HEK293 (cell line): ENCODE measurements around the gene B4GALT3.

ENCODE experiments used
- OVOL3 ChIP-seq: fragments of 450-650 bp; formaldehyde crosslinking; IDR thresholded peaks from 2 replicates; pipeline ENCODE4 v1.5.1; 2016; ENCODE audit warnings: missing biosample characterization, missing genetic modification characterization
- PRDM1 ChIP-seq: fragments of 450-650 bp; formaldehyde crosslinking; IDR thresholded peaks from 2 replicates; pipeline ENCODE4; 2016; ENCODE audit warnings: missing biosample characterization, missing genetic modification characterization
- SALL2 ChIP-seq: fragments of 450-650 bp; formaldehyde crosslinking; IDR thresholded peaks from 2 replicates; pipeline ENCODE4 v1.5.0; 2017; ENCODE audit warnings: missing biosample characterization, mild to moderate bottlenecking, missing genetic modification characterization, borderline replicate concordance
- ZBTB48 ChIP-seq: fragments of 450-650 bp; formaldehyde crosslinking; IDR thresholded peaks from 2 replicates; pipeline ENCODE4 v1.5.1; 2016; ENCODE audit warnings: missing biosample characterization, missing genetic modification characterization
- ZBTB8A ChIP-seq: fragments of 450-650 bp; formaldehyde crosslinking; IDR thresholded peaks from 2 replicates; pipeline ENCODE4 v1.5.1; 2016; ENCODE audit warnings: missing biosample characterization, missing genetic modification characterization
- ZFHX2 ChIP-seq: fragments of 450-650 bp; formaldehyde crosslinking; conservative IDR thresholded peaks from 2 replicates; pipeline ENCODE4 v1.5.1; 2016; ENCODE audit warnings: missing biosample characterization, missing genetic modification characterization
- ZIC2 ChIP-seq: fragments of 450-650 bp; formaldehyde crosslinking; IDR thresholded peaks from 2 replicates; pipeline ENCODE4 v1.5.1; 2016; ENCODE audit warnings: missing biosample characterization, missing genetic modification characterization
- ZNF2 ChIP-seq: fragments of 450-650 bp; formaldehyde crosslinking; IDR thresholded peaks from 2 replicates; pipeline ENCODE4 v1.5.1; 2016; ENCODE audit warnings: missing biosample characterization, missing genetic modification characterization
- ZNF211 ChIP-seq: fragments of 450-650 bp; formaldehyde crosslinking; IDR thresholded peaks from 2 replicates; pipeline ENCODE4 v1.5.1; 2016; ENCODE audit warnings: low read depth, missing biosample characterization, missing genetic modification characterization
- ZNF266 ChIP-seq: fragments of 450-650 bp; formaldehyde crosslinking; IDR thresholded peaks from 2 replicates; pipeline ENCODE4 v1.5.1; 2016; ENCODE audit warnings: missing biosample characterization, missing genetic modification characterization, low read depth
- ZNF37A ChIP-seq: fragments of 450-650 bp; IDR thresholded peaks from 2 replicates; pipeline ENCODE4 v1.5.1; 2018; ENCODE audit warnings: missing biosample characterization, missing genetic modification characterization
- ZNF423 ChIP-seq: fragments of 450-650 bp; formaldehyde crosslinking; IDR thresholded peaks from 2 replicates; pipeline ENCODE4 v1.5.1; 2016; ENCODE audit warnings: missing biosample characterization, missing genetic modification characterization
- ZNF426 ChIP-seq: fragments of 450-650 bp; formaldehyde crosslinking; IDR thresholded peaks from 2 replicates; pipeline ENCODE4 v1.5.1; 2017; ENCODE audit warnings: missing biosample characterization, missing genetic modification characterization, mild to moderate bottlenecking, inconsistent platforms, moderate library complexity
- ZNF600 ChIP-seq: fragments of 450-650 bp; formaldehyde crosslinking; IDR thresholded peaks from 2 replicates; pipeline ENCODE4 v1.5.1; 2016; ENCODE audit warnings: missing biosample characterization, missing genetic modification characterization
- ZNF747 ChIP-seq: fragments of 450-650 bp; formaldehyde crosslinking; IDR thresholded peaks from 2 replicates; pipeline ENCODE4 v1.5.1; 2016; ENCODE audit warnings: missing biosample characterization, missing genetic modification characterization
- ZNF785 ChIP-seq: fragments of 450-650 bp; formaldehyde crosslinking; IDR thresholded peaks from 2 replicates; pipeline ENCODE4 v1.5.1; 2016; ENCODE audit warnings: missing biosample characterization, missing genetic modification characterization
- ZNF792 ChIP-seq: fragments of 450-650 bp; formaldehyde crosslinking; IDR thresholded peaks from 2 replicates; pipeline ENCODE4 v1.5.1; 2016; ENCODE audit warnings: missing biosample characterization, missing genetic modification characterization
- ZSCAN16 ChIP-seq: fragments of 450-650 bp; formaldehyde crosslinking; IDR thresholded peaks from 2 replicates; pipeline ENCODE4 v1.5.1; 2016; ENCODE audit warnings: missing biosample characterization, missing genetic modification characterization
- ZSCAN30 ChIP-seq: fragments of 450-650 bp; IDR thresholded peaks from 2 replicates; pipeline ENCODE4 v1.5.1; 2018; ENCODE audit warnings: missing biosample characterization, mild to moderate bottlenecking, missing genetic modification characterization, moderate library complexity
- TF ChIP-seq, protein P1 (sequence below): fragments of 450-650 bp; formaldehyde crosslinking; IDR thresholded peaks from 2 replicates; pipeline ENCODE4 v1.5.1; 2016; ENCODE audit warnings: missing biosample characterization, missing genetic modification characterization, borderline replicate concordance
- TF ChIP-seq, protein P2 (sequence below): fragments of 450-650 bp; formaldehyde crosslinking; IDR thresholded peaks from 2 replicates; pipeline ENCODE4 v1.5.1; 2016; ENCODE audit warnings: missing biosample characterization, missing genetic modification characterization
- TF ChIP-seq, protein P3 (sequence below): fragments of 450-650 bp; formaldehyde crosslinking; IDR thresholded peaks from 2 replicates; pipeline ENCODE4 v1.5.1; 2017; ENCODE audit warnings: missing biosample characterization, missing genetic modification characterization
- TF ChIP-seq, protein P4 (sequence below): fragments of 450-650 bp; formaldehyde crosslinking; IDR thresholded peaks from 2 replicates; pipeline ENCODE4 v1.5.1; 2016; ENCODE audit warnings: missing biosample characterization, missing genetic modification characterization
- TF ChIP-seq, protein P5 (sequence below): fragments of 450-650 bp; formaldehyde crosslinking; IDR thresholded peaks from 2 replicates; pipeline ENCODE4 v1.5.1; 2016; ENCODE audit warnings: missing biosample characterization, missing genetic modification characterization
- TF ChIP-seq, protein P6 (sequence below): fragments of 450-650 bp; formaldehyde crosslinking; IDR thresholded peaks from 2 replicates; pipeline ENCODE4 v1.5.1; 2016; ENCODE audit warnings: missing biosample characterization, missing genetic modification characterization

The B4GALT3 gene

DNA sequence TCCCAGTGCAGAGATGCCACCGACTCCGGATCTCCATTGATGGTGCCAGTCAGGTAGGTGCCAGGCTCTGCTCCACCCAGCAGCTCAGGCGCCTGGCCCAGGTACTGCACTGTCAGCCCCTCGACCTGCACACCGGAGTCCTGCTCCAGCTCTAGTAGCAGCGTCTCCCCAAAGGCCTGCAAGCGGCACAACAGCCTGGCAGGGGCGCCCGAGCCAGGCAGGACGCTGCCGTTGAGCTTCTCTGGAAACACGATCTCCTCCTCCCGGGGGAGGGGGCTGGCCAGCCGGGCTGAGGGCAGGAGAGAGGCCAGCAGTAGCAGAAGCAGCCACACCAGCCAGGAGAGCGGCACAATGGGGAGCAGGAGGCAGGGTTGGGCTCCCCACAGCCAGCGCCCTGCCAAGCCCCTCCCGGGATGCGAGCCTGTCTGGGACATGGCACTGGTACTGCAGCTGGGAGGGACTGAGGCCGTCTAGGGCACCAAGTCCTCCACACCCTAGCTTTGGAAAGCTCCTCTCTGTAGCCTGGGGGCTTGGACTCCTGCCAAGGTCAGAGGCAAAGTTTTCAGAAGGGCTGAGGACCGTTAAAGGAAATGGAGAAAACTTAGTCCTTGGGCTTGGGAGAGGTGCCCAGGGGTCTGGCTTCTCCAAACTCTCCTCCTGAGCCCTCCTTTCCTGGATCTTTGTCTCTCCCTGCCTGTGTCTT lies 21.0 kb upstream of the B4GALT3 start (continued):
- TF ChIP-seq, protein P1, sequence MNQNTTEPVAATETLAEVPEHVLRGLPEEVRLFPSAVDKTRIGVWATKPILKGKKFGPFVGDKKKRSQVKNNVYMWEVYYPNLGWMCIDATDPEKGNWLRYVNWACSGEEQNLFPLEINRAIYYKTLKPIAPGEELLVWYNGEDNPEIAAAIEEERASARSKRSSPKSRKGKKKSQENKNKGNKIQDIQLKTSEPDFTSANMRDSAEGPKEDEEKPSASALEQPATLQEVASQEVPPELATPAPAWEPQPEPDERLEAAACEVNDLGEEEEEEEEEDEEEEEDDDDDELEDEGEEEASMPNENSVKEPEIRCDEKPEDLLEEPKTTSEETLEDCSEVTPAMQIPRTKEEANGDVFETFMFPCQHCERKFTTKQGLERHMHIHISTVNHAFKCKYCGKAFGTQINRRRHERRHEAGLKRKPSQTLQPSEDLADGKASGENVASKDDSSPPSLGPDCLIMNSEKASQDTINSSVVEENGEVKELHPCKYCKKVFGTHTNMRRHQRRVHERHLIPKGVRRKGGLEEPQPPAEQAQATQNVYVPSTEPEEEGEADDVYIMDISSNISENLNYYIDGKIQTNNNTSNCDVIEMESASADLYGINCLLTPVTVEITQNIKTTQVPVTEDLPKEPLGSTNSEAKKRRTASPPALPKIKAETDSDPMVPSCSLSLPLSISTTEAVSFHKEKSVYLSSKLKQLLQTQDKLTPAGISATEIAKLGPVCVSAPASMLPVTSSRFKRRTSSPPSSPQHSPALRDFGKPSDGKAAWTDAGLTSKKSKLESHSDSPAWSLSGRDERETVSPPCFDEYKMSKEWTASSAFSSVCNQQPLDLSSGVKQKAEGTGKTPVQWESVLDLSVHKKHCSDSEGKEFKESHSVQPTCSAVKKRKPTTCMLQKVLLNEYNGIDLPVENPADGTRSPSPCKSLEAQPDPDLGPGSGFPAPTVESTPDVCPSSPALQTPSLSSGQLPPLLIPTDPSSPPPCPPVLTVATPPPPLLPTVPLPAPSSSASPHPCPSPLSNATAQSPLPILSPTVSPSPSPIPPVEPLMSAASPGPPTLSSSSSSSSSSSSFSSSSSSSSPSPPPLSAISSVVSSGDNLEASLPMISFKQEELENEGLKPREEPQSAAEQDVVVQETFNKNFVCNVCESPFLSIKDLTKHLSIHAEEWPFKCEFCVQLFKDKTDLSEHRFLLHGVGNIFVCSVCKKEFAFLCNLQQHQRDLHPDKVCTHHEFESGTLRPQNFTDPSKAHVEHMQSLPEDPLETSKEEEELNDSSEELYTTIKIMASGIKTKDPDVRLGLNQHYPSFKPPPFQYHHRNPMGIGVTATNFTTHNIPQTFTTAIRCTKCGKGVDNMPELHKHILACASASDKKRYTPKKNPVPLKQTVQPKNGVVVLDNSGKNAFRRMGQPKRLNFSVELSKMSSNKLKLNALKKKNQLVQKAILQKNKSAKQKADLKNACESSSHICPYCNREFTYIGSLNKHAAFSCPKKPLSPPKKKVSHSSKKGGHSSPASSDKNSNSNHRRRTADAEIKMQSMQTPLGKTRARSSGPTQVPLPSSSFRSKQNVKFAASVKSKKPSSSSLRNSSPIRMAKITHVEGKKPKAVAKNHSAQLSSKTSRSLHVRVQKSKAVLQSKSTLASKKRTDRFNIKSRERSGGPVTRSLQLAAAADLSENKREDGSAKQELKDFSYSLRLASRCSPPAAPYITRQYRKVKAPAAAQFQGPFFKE (tag by site-specific recombination): no peak
- no peak for TF ChIP-seq ZNF37A (tag by site-specific recombination)
- TF ChIP-seq ZNF2: no peak
- TF ChIP-seq, protein P2, sequence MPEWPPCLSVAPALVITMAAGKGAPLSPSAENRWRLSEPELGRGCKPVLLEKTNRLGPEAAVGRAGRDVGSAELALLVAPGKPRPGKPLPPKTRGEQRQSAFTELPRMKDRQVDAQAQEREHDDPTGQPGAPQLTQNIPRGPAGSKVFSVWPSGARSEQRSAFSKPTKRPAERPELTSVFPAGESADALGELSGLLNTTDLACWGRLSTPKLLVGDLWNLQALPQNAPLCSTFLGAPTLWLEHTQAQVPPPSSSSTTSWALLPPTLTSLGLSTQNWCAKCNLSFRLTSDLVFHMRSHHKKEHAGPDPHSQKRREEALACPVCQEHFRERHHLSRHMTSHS (tag by site-specific recombination): no peak
- TF ChIP-seq OVOL3 (tag by site-specific recombination): no peak
- TF ChIP-seq, protein P3, sequence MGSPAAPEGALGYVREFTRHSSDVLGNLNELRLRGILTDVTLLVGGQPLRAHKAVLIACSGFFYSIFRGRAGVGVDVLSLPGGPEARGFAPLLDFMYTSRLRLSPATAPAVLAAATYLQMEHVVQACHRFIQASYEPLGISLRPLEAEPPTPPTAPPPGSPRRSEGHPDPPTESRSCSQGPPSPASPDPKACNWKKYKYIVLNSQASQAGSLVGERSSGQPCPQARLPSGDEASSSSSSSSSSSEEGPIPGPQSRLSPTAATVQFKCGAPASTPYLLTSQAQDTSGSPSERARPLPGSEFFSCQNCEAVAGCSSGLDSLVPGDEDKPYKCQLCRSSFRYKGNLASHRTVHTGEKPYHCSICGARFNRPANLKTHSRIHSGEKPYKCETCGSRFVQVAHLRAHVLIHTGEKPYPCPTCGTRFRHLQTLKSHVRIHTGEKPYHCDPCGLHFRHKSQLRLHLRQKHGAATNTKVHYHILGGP (tag by site-specific recombination): no peak
- no peak for TF ChIP-seq ZNF211 (tag by site-specific recombination)
- TF ChIP-seq ZNF600 (tag by site-specific recombination): peak; percentile 77
- no peak for TF ChIP-seq ZFHX2 (tag by site-specific recombination)
- TF ChIP-seq ZBTB8A (tag by site-specific recombination): peak; percentile 51
- no peak for TF ChIP-seq PRDM1 (tag by site-specific recombination)
- no peak for TF ChIP-seq ZNF266 (tag by site-specific recombination)
- TF ChIP-seq SALL2 (tag by site-specific recombination): no peak
- no peak for TF ChIP-seq ZNF785 (tag by site-specific recombination)
- TF ChIP-seq, protein P4, sequence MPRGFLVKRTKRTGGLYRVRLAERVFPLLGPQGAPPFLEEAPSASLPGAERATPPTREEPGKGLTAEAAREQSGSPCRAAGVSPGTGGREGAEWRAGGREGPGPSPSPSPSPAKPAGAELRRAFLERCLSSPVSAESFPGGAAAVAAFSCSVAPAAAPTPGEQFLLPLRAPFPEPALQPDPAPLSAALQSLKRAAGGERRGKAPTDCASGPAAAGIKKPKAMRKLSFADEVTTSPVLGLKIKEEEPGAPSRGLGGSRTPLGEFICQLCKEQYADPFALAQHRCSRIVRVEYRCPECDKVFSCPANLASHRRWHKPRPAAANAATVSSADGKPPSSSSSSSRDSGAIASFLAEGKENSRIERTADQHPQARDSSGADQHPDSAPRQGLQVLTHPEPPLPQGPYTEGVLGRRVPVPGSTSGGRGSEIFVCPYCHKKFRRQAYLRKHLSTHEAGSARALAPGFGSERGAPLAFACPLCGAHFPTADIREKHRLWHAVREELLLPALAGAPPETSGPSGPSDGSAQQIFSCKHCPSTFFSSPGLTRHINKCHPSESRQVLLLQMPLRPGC: no peak
- TF ChIP-seq ZNF792 (tag by site-specific recombination): no peak
- peak; percentile 70 for TF ChIP-seq ZIC2 (tag by site-specific recombination)
- 0 out of 2 replicates have a peak, but pooled peaks have one; percentile 48 for TF ChIP-seq ZBTB48 (tag by site-specific recombination)
- no peak for TF ChIP-seq ZNF423 (tag by site-specific recombination)
- no peak for TF ChIP-seq ZSCAN16
- TF ChIP-seq, protein P5, sequence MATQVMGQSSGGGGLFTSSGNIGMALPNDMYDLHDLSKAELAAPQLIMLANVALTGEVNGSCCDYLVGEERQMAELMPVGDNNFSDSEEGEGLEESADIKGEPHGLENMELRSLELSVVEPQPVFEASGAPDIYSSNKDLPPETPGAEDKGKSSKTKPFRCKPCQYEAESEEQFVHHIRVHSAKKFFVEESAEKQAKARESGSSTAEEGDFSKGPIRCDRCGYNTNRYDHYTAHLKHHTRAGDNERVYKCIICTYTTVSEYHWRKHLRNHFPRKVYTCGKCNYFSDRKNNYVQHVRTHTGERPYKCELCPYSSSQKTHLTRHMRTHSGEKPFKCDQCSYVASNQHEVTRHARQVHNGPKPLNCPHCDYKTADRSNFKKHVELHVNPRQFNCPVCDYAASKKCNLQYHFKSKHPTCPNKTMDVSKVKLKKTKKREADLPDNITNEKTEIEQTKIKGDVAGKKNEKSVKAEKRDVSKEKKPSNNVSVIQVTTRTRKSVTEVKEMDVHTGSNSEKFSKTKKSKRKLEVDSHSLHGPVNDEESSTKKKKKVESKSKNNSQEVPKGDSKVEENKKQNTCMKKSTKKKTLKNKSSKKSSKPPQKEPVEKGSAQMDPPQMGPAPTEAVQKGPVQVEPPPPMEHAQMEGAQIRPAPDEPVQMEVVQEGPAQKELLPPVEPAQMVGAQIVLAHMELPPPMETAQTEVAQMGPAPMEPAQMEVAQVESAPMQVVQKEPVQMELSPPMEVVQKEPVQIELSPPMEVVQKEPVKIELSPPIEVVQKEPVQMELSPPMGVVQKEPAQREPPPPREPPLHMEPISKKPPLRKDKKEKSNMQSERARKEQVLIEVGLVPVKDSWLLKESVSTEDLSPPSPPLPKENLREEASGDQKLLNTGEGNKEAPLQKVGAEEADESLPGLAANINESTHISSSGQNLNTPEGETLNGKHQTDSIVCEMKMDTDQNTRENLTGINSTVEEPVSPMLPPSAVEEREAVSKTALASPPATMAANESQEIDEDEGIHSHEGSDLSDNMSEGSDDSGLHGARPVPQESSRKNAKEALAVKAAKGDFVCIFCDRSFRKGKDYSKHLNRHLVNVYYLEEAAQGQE (tag by site-specific recombination): peak; percentile 32; the same call in 1 of the 2 replicates
- TF ChIP-seq ZNF426 (tag by site-specific recombination): no peak
- TF ChIP-seq, protein P6, sequence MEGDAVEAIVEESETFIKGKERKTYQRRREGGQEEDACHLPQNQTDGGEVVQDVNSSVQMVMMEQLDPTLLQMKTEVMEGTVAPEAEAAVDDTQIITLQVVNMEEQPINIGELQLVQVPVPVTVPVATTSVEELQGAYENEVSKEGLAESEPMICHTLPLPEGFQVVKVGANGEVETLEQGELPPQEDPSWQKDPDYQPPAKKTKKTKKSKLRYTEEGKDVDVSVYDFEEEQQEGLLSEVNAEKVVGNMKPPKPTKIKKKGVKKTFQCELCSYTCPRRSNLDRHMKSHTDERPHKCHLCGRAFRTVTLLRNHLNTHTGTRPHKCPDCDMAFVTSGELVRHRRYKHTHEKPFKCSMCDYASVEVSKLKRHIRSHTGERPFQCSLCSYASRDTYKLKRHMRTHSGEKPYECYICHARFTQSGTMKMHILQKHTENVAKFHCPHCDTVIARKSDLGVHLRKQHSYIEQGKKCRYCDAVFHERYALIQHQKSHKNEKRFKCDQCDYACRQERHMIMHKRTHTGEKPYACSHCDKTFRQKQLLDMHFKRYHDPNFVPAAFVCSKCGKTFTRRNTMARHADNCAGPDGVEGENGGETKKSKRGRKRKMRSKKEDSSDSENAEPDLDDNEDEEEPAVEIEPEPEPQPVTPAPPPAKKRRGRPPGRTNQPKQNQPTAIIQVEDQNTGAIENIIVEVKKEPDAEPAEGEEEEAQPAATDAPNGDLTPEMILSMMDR (tag by site-specific recombination): 0 out of 2 replicates have a peak, but pooled peaks have one; percentile 12
- 0 out of 2 replicates have a peak, but pooled peaks have one; percentile 30 for TF ChIP-seq ZSCAN30 (tag by site-specific recombination)
- TF ChIP-seq ZNF747 (tag by site-specific recombination): no peak
